IMR-90 (cell line): ENCODE results near the gene CASS4. TPM values are rescaled to one million over a fixed set of nuclear protein-coding genes. Genes with fewer than 3 reads are reported as not detected.

Experiments
- ATAC-seq: fragments of 200-7000 bp; cut with Tn5 transposase; 2 replicates; pipeline ENCODE4 v1.9.1; 2020; ENCODE audit warnings: low read depth, mild to moderate bottlenecking, moderate library complexity
- BruUV-seq: library from RNA; stranded (reverse); fragments of 400-500 nt; replicated peaks from 2 replicates; lab custom pipeline; 2021; lab: Mats Ljungman, UMichigan
- CTCF ChIA-PET: fragments of 300-600 bp; formaldehyde crosslinking; extraction: SDS; loops from one replicate; lab custom pipeline; 2021; ENCODE audit warnings: antibody characterized with exemption; lab: Yijun Ruan, JAX
- POLR2A ChIA-PET: fragments of 300-600 bp; sonication (Branson Sonifier 250); formaldehyde crosslinking; loops from one replicate; lab custom pipeline; 2022; ENCODE audit warnings: antibody characterized with exemption; ENCODE audit not compliant: unreplicated experiment; lab: Charles Lee
- DNase-seq: peaks from one replicate; pipeline ENCODE4 v3.0.0; 2013
- H2AFZ ChIP-seq: replicated peaks from 2 replicates; pipeline ENCODE3; 2013; ENCODE audit warnings: low read length, mild to moderate bottlenecking; ENCODE audit not compliant: poor library complexity
- H2AK5ac ChIP-seq: 2 replicates; pipeline ENCODE4 v1.6.1; 2013; ENCODE audit warnings: low read depth, low read length, inconsistent platforms
- H2AK9ac ChIP-seq: replicated peaks from 2 replicates; pipeline ENCODE3; 2013; ENCODE audit warnings: mild to moderate bottlenecking, low read depth, low read length, moderate library complexity; ENCODE audit not compliant: poor library complexity
- H2BK120ac ChIP-seq: 2 replicates; pipeline ENCODE4 v1.6.1; 2013; ENCODE audit warnings: low read depth, low read length, inconsistent platforms
- H2BK15ac ChIP-seq: 3 replicates; pipeline ENCODE4 v1.6.1; 2013; ENCODE audit warnings: low read depth, low read length, inconsistent platforms
- H2BK20ac ChIP-seq: 2 replicates; pipeline ENCODE4 v1.6.1; 2013; ENCODE audit warnings: low read depth, mild to moderate bottlenecking, inconsistent platforms, low read length, moderate library complexity
- H2BK5ac ChIP-seq: 2 replicates; pipeline ENCODE4 v1.6.1; 2013; ENCODE audit warnings: mild to moderate bottlenecking, low read depth, low read length, inconsistent platforms; ENCODE audit not compliant: poor library complexity, severe bottlenecking
- H3K14ac ChIP-seq: replicated peaks from 2 replicates; pipeline ENCODE4 v1.6.1; 2013; ENCODE audit warnings: low read depth, low read length, inconsistent platforms
- H3K18ac ChIP-seq: 2 replicates; pipeline ENCODE4 v1.6.1; 2013; ENCODE audit warnings: low read depth, low read length, control low read depth
- H3K23ac ChIP-seq: 2 replicates; pipeline ENCODE4 v1.6.1; 2013; ENCODE audit warnings: low read depth, low read length, inconsistent platforms
- H3K27ac ChIP-seq: 2 replicates; pipeline ENCODE4 v1.5.1; 2013; ENCODE audit warnings: mild to moderate bottlenecking, control low read depth, low read length; ENCODE audit not compliant: insufficient read depth
- H3K27me3 ChIP-seq: 2 replicates; pipeline ENCODE4 v1.6.1; 2013; ENCODE audit warnings: low read length; ENCODE audit not compliant: control insufficient read depth, insufficient read depth
- H3K36me3 ChIP-seq: 2 replicates; pipeline ENCODE4 v1.6.1; 2013; ENCODE audit warnings: low read length, mixed read lengths; ENCODE audit not compliant: control insufficient read depth, insufficient read depth
- H3K4ac ChIP-seq: 2 replicates; pipeline ENCODE4 v1.6.1; 2013; ENCODE audit warnings: low read depth, low read length, inconsistent platforms
- H3K4me1 ChIP-seq: 2 replicates; pipeline ENCODE4 v1.6.1; 2013; ENCODE audit warnings: low read length, mixed read lengths; ENCODE audit not compliant: control insufficient read depth, insufficient read depth
- H3K4me2 ChIP-seq: 2 replicates; pipeline ENCODE4 v1.6.1; 2013; ENCODE audit warnings: low read depth, mild to moderate bottlenecking, control low read depth, low read length, moderate library complexity
- H3K4me3 ChIP-seq: 2 replicates; pipeline ENCODE4 v1.5.1; 2013; ENCODE audit warnings: low read depth, mild to moderate bottlenecking, control low read depth, low read length, moderate library complexity; ENCODE audit not compliant: insufficient read depth
- H3K56ac ChIP-seq: 2 replicates; pipeline ENCODE4 v1.6.1; 2013; ENCODE audit warnings: low read length, inconsistent platforms; ENCODE audit not compliant: insufficient read depth; ENCODE audit errors: extremely low read depth
- H3K79me1 ChIP-seq, 2 experiments: 2 replicates each; pipeline ENCODE4 v1.6.1; 2013; ENCODE audit warnings: low read length in 2 of 2, inconsistent platforms in 1 of 2, low read depth in 1 of 2
- H3K9ac ChIP-seq: 2 replicates; pipeline ENCODE4 v1.6.1; 2013; ENCODE audit warnings: low read depth, low read length, control low read depth
- H3K9me1 ChIP-seq: 2 replicates; pipeline ENCODE4 v1.6.1; 2013; ENCODE audit warnings: low read length, inconsistent platforms; ENCODE audit not compliant: insufficient read depth
- H3K9me3 ChIP-seq: 2 replicates; pipeline ENCODE4 v1.6.1; 2013; ENCODE audit warnings: low read length; ENCODE audit not compliant: control insufficient read depth, insufficient read depth
- H4K20me1 ChIP-seq: 2 replicates; pipeline ENCODE4 v1.6.1; 2013; ENCODE audit warnings: low read length, inconsistent platforms; ENCODE audit not compliant: insufficient read depth
- H4K5ac ChIP-seq: 2 replicates; pipeline ENCODE4 v1.6.1; 2013; ENCODE audit warnings: mild to moderate bottlenecking, low read depth, low read length, control low read depth
- H4K8ac ChIP-seq, 2 experiments: 2 replicates each; pipeline ENCODE4 v1.6.1; 2013; ENCODE audit warnings: low read depth in 2 of 2, low read length in 2 of 2, control low read depth in 1 of 2, inconsistent platforms in 1 of 2
- H4K91ac ChIP-seq: 2 replicates; pipeline ENCODE4 v1.6.1; 2013; ENCODE audit warnings: low read depth, low read length, inconsistent platforms; ENCODE audit not compliant: insufficient read depth
- BHLHE40 ChIP-seq: fragments of 150-350 bp; IDR thresholded peaks from 2 replicates; pipeline ENCODE4 v1.6.1; 2016; ENCODE audit warnings: mild to moderate bottlenecking, low read depth, low read length
- CEBPB ChIP-seq: IDR thresholded peaks from 2 replicates; pipeline ENCODE4 v1.6.1; 2012; ENCODE audit warnings: low read depth, low read length, improper control_type of control experiment
- CHD1 ChIP-seq: IDR thresholded peaks from 2 replicates; pipeline ENCODE4 v1.6.1; 2012; ENCODE audit warnings: low read depth, low read length, improper control_type of control experiment
- FOS ChIP-seq: fragments of 150-350 bp; IDR thresholded peaks from 2 replicates; pipeline ENCODE4 v1.6.1; 2016; ENCODE audit warnings: low read depth, low read length
- MAFK ChIP-seq: IDR thresholded peaks from 2 replicates; pipeline ENCODE4 v1.6.1; 2012; ENCODE audit warnings: low read depth, low read length, improper control_type of control experiment
- MAZ ChIP-seq: IDR thresholded peaks from 2 replicates; pipeline ENCODE4 v1.6.1; 2012; ENCODE audit warnings: low read depth, mild to moderate bottlenecking, low read length, improper control_type of control experiment, moderate library complexity, borderline replicate concordance
- POLR2A ChIP-seq: IDR thresholded peaks from 2 replicates; pipeline ENCODE4 v1.6.1; 2012; ENCODE audit warnings: mild to moderate bottlenecking, low read depth, low read length
- RCOR1 ChIP-seq: IDR thresholded peaks from 2 replicates; pipeline ENCODE4 v1.6.1; 2012; ENCODE audit warnings: mild to moderate bottlenecking, low read length, improper control_type of control experiment; ENCODE audit not compliant: insufficient replicate concordance
- RFX5 ChIP-seq: IDR thresholded peaks from 2 replicates; pipeline ENCODE4 v1.8.0; 2012; ENCODE audit warnings: low read depth, mild to moderate bottlenecking, low read length, moderate library complexity
- WGBS, 2 experiments: methylation state at CpG; one replicate each; pipeline versions ENCODE4 v1.1.5 to v1.1.7; 2013; ENCODE audit warnings: missing lambda C conversion rate in 2 of 2; ENCODE audit not compliant: insufficient read length in 1 of 2; ENCODE audit errors: extremely low coverage in 2 of 2; 5-methylcytosine and 5-hydroxymethylcytosine counted together
- dilution Hi-C: fragments of 300-500 bp; cut with HindIII; formaldehyde crosslinking; loops from one replicate; pipeline ENCODE4 v1.14.3; 2018; ENCODE audit warnings: low sequenced_read_pairs; ENCODE audit not compliant: unreplicated experiment
- in situ Hi-C: fragments of 300-500 bp; cut with MboI; formaldehyde crosslinking; loops from 3 replicates; pipeline ENCODE4 v1.14.3; 2019; ENCODE audit warnings: low sequenced_read_pairs, inconsistent platforms, mixed read lengths
- intact Hi-C: fragments of 100-400 bp; cut with micrococcal nuclease; formaldehyde crosslinking; loops from 2 replicates; pipeline ENCODE4 v1.10.0; 2022
- polyA plus RNA-seq, 3 experiments: library from polyadenylated mRNA; depleted of rRNA; stranded (reverse); fragments of >200 nt; gene quantifications; 2 replicates each; pipeline ENCODE4 v1.2.3, GENCODE V29; 2012; ENCODE audit warnings: low replicate concordance in 1 of 3
- total RNA-seq: library from RNA; depleted of rRNA; stranded (reverse); fragments of >200 nt; gene quantifications from 2 replicates; pipeline ENCODE4 v1.2.3, GENCODE V29; 2012
- TF ChIP-seq, protein P1 (sequence below): fragments of 150-350 bp; IDR thresholded peaks from 2 replicates; pipeline ENCODE4 v1.6.1; 2016; ENCODE audit warnings: low read depth, mild to moderate bottlenecking, low read length, moderate library complexity, borderline replicate concordance

Gene CASS4
- total and polyA plus RNA-seq, 2 of the 4 experiments (the other 2 are of a cell fraction) = 25.8 to 26.5 TPM

DNA sequence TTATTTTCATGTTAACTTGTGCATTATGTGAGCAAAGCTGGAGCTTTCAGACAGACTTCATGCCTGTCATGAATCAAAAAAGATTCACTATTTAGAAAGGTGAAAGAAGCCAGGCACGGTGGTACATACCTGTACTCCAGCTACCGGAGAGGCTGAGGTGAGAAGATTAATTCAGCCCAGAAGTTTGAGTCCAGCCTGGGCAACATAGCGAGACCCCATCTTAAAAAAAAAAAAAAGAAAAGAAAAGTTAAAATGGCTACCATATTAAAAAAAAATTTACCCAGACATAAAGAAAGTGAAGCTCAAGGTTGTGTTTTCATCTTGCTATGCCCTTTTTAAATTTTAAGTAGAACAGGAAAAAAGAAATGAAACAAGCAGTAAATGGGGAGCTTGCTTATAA is 889 bp downstream of the CASS4 start:
- Histone ChIP-seq H2BK120ac (peak overlapping the region; percentile 97), H2AFZ (peak overlapping the region; percentile 15), H3K79me1 (peaks cover 27 to 47% of the 10 kb centered on the region in 2 experiments), H3K27me3 (no peaks in the 10 kb centered on the region), H3K9me1 (peaks cover 23% of the 10 kb centered on the region), H3K27ac (peak overlapping the region; percentile 100), H3K36me3 (peaks cover 10% of the 10 kb centered on the region; the same call in 1 of the 2 replicates), H2BK5ac (peak overlapping the region; percentile 96), H3K4me1 (peaks cover 26% of the 10 kb centered on the region), H3K9ac (peak overlapping the region; percentile 91), H4K8ac (peak overlapping the region; percentile 89 to 93), H3K18ac (peak overlapping the region; percentile 96), H4K5ac (peak overlapping the region; percentile 99), H3K56ac (peak overlapping the region; percentile 96; the same call in 1 of the 2 replicates), H4K91ac (peak overlapping the region; percentile 98), H3K9me3 (no peaks in the 10 kb centered on the region), H2BK20ac (peak overlapping the region; percentile 96), H3K23ac (peak overlapping the region; percentile 94), H3K4me2 (peak overlapping the region; percentile 88), H3K4ac (peak overlapping the region; percentile 97), H2AK9ac (peak overlapping the region; percentile 63), H2BK15ac (peak overlapping the region; percentile 79; the same call in 2 of the 3 replicates), H4K20me1 (no peaks in the 10 kb centered on the region), H3K4me3 (peak overlapping the region; percentile 47), H3K14ac (peak overlapping the region; percentile 95), H2AK5ac (peak overlapping the region; percentile 92)
- ATAC-seq = no peak
- BruUV-seq = no TSS peak
- TF ChIP-seq MAZ = no peak
- no peak for TF ChIP-seq RFX5
- TF ChIP-seq FOS = no peak
- TF ChIP-seq CHD1 = no peak
- no peak for TF ChIP-seq POLR2A
- no peak for TF ChIP-seq CEBPB
- TF ChIP-seq, protein P1, sequence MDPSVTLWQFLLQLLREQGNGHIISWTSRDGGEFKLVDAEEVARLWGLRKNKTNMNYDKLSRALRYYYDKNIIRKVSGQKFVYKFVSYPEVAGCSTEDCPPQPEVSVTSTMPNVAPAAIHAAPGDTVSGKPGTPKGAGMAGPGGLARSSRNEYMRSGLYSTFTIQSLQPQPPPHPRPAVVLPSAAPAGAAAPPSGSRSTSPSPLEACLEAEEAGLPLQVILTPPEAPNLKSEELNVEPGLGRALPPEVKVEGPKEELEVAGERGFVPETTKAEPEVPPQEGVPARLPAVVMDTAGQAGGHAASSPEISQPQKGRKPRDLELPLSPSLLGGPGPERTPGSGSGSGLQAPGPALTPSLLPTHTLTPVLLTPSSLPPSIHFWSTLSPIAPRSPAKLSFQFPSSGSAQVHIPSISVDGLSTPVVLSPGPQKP = no peak
- TF ChIP-seq MAFK = no peak
- TF ChIP-seq BHLHE40 = no peak
- TF ChIP-seq RCOR1 = no peak
- intact Hi-C loops = no loop called here
- POLR2A ChIA-PET = interaction anchor here (0.9 to 1.0 kb wide), 3 partner anchors 10 to 21 kb away, joined by 3 to 4 read pairs (median 3); no protein-coding TSS in a partner anchor
- dilution Hi-C loops = no loop called here
- CTCF ChIA-PET = interaction anchor here (0.6 kb wide), 1 partner anchor 262 kb away, joined by 5 read pairs; no protein-coding TSS in a partner anchor
- in situ Hi-C loops = no loop called here
- no CpG with 5 or more reads among the region's 3 CpGs for WGBS, 2 experiments
- no peak for DNase-seq
